Stimulated activated CD4-positive, alpha-beta T cell treated with anti-CD3 and anti-CD28 coated beads, TNF-alpha, amount 100 ng/mL, for 48 hours (primary cell): ENCODE data around the gene TAOK3.
"Not testable (repeated sequence)": the region's sequence is repeated elsewhere in the genome, so short reads cannot be mapped to it uniquely, and the experiment has no call there.

Experiments
- DNase-seq, 3 donors: peaks; one replicate each; pipeline ENCODE4 v3.0.0-alpha.2; 2020; ENCODE audit warnings: low read depth in 3 of 3

The TAOK3 gene

GRCh38 chr12:118337194-118337838, 35.4 kb downstream of the TAOK3 start:
- no peak for DNase-seq

- no peak for DNase-seq
Measured at GRCh38 chr12:118336123-118336522, 36.6 kb downstream of the TAOK3 start.

- no peak for DNase-seq
Measured at GRCh38 chr12:118334939-118335567, 37.7 kb downstream of the TAOK3 start.

GRCh38 chr12:118334241-118334640, 38.5 kb downstream of the TAOK3 start:
- no peak for DNase-seq

- DNase-seq: no peak
Measured at GRCh38 chr12:118332511-118332910, 40.2 kb downstream of the TAOK3 start.

- no peak for DNase-seq
Measured at GRCh38 chr12:118330421-118331018, 42.2 kb downstream of the TAOK3 start.

GRCh38 chr12:118328486-118329330, 44.0 kb downstream of the TAOK3 start:
- no peak for DNase-seq

GRCh38 chr12:118327391-118327790, 45.3 kb downstream of the TAOK3 start:
- DNase-seq: no peak

GRCh38 chr12:118326991-118327390, 45.7 kb downstream of the TAOK3 start:
- no peak for DNase-seq

- DNase-seq: no peak
Measured at GRCh38 chr12:118325081-118325480, 47.6 kb downstream of the TAOK3 start.

- DNase-seq: no peak
Measured at GRCh38 chr12:118319627-118320026, 53.1 kb downstream of the TAOK3 start.

- DNase-seq: no peak
Measured at GRCh38 chr12:118318744-118319143, 54.0 kb downstream of the TAOK3 start.

GRCh38 chr12:118317729-118318128, 55.0 kb downstream of the TAOK3 start:
- DNase-seq: no peak

- no peak for DNase-seq
Measured at GRCh38 chr12:118315821-118316220, 56.9 kb downstream of the TAOK3 start.

- no peak for DNase-seq
Measured at GRCh38 chr12:118312578-118312977, 60.1 kb downstream of the TAOK3 start.

- no peak for DNase-seq
Measured at GRCh38 chr12:118311666-118312065, 61.0 kb downstream of the TAOK3 start.

- no peak for DNase-seq
Measured at GRCh38 chr12:118310320-118310719, 62.4 kb downstream of the TAOK3 start.

GRCh38 chr12:118308006-118308405, 64.7 kb downstream of the TAOK3 start:
- DNase-seq: not testable (repeated sequence)

- DNase-seq: peak; percentile 27 to 39 (median 27)
Measured at GRCh38 chr12:118307069-118307954, 65.4 kb downstream of the TAOK3 start.

GRCh38 chr12:118304093-118304492, 68.6 kb downstream of the TAOK3 start:
- DNase-seq: no peak

GRCh38 chr12:118302053-118302452, 70.7 kb downstream of the TAOK3 start:
- no peak for DNase-seq
